H1 (cell line): Measurements from ENCODE around the gene MPRIP. TPM values are rescaled to one million over a fixed set of nuclear protein-coding genes. Genes with fewer than 3 reads are reported as not detected.

ENCODE experiments used
- CTCF ChIA-PET: fragments of 300-600 bp; sonication (Branson Sonifier 250); formaldehyde crosslinking; loops from one replicate; lab custom pipeline; 2021; ENCODE audit not compliant: partially characterized antibody; lab: Charles Lee
- POLR2A ChIA-PET: fragments of 300-600 bp; sonication (Branson Sonifier 250); formaldehyde crosslinking; loops from one replicate; lab custom pipeline; 2021; ENCODE audit warnings: inconsistent platforms; ENCODE audit not compliant: partially characterized antibody; lab: Charles Lee
- DNase-seq, 2 experiments: peaks; one replicate each; pipeline versions ENCODE4 v3.0.0 to v3.0.0-alpha.2; 2010 to 2022; ENCODE audit warnings: low spot score in 2 of 2, low read depth in 1 of 2, mixed read lengths in 1 of 2
- FAIRE-seq: peaks from 2 replicates; lab custom pipeline; 2011; peaks lifted over from hg19 to GRCh38; lab: Jason Lieb, UNC
- H2AFZ ChIP-seq: 2 replicates; pipeline ENCODE4 v1.8.1; 2012; ENCODE audit warnings: low read length, inconsistent platforms
- H2AK5ac ChIP-seq: 2 replicates; pipeline ENCODE4 v1.6.1; 2013; ENCODE audit warnings: low read depth, low read length
- H2BK120ac ChIP-seq: replicated peaks from 2 replicates; pipeline ENCODE3; 2013; ENCODE audit warnings: low read depth, low read length, inconsistent platforms
- H2BK12ac ChIP-seq: 2 replicates; pipeline ENCODE4 v1.6.1; 2013; ENCODE audit warnings: low read depth, low read length
- H2BK15ac ChIP-seq: 2 replicates; pipeline ENCODE4 v1.6.1; 2013; ENCODE audit warnings: low read length
- H2BK20ac ChIP-seq: 2 replicates; pipeline ENCODE4 v1.6.1; 2013; ENCODE audit warnings: low read length
- H2BK5ac ChIP-seq: 2 replicates; pipeline ENCODE4 v1.6.1; 2013; ENCODE audit warnings: low read depth, low read length
- H3K14ac ChIP-seq: 2 replicates; pipeline ENCODE4 v1.6.1; 2013; ENCODE audit warnings: inconsistent platforms; ENCODE audit not compliant: insufficient read length
- H3K18ac ChIP-seq: 2 replicates; pipeline ENCODE4 v1.6.1; 2013; ENCODE audit warnings: low read length; ENCODE audit errors: extremely low read depth
- H3K23ac ChIP-seq: 2 replicates; pipeline ENCODE4 v1.6.1; 2013; ENCODE audit warnings: inconsistent platforms; ENCODE audit not compliant: insufficient read length
- H3K23me2 ChIP-seq: 2 replicates; pipeline ENCODE4 v1.6.1; 2013; ENCODE audit warnings: low read depth, low read length
- H3K27ac ChIP-seq: 2 replicates; pipeline ENCODE4 v1.6.1; 2011; ENCODE audit warnings: low read depth, low read length, inconsistent platforms
- H3K27me3 ChIP-seq, 4 experiments: replicated peaks in 1 of 4; 1 replicate in 1 of 4; 2 replicates in 3 of 4; pipeline versions ENCODE4 v1.6.1 to v1.8.1; 2011 to 2013; ENCODE audit warnings: low read length in 3 of 4, mild to moderate bottlenecking in 3 of 4, inconsistent platforms in 2 of 4, mixed read lengths in 2 of 4, moderate library complexity in 1 of 4; ENCODE audit not compliant: control insufficient read depth in 3 of 4, insufficient read depth in 3 of 4; ENCODE audit errors: extremely low read depth in 1 of 4
- H3K36me3 ChIP-seq, 4 experiments: 2 replicates each; pipeline versions ENCODE4 v1.6.1 to v1.8.1; 2011 to 2013; ENCODE audit warnings: mild to moderate bottlenecking in 4 of 4, low read length in 3 of 4, moderate library complexity in 2 of 4, control low read depth in 1 of 4, inconsistent platforms in 1 of 4; ENCODE audit not compliant: insufficient read depth in 4 of 4, control insufficient read depth in 2 of 4
- H3K4ac ChIP-seq: replicated peaks from 2 replicates; pipeline ENCODE3; 2013; ENCODE audit warnings: low read length, low read depth, mixed read lengths, inconsistent platforms; ENCODE audit not compliant: insufficient read length
- H3K4me1 ChIP-seq, 4 experiments: replicated peaks in 1 of 4; 1 replicate in 1 of 4; 2 replicates in 3 of 4; pipeline versions ENCODE4 v1.6.1 to v1.8.1; 2011 to 2013; ENCODE audit warnings: low read length in 3 of 4, inconsistent platforms in 2 of 4, mixed read lengths in 1 of 4; ENCODE audit not compliant: insufficient read depth in 4 of 4, control insufficient read depth in 3 of 4
- H3K4me2 ChIP-seq, 2 experiments: 2 replicates each; pipeline versions ENCODE4 v1.6.1 to v1.8.1; 2011 to 2013; ENCODE audit warnings: low read depth in 2 of 2, low read length in 2 of 2, control low read depth in 1 of 2, inconsistent platforms in 1 of 2, mild to moderate bottlenecking in 1 of 2; ENCODE audit not compliant: insufficient read depth in 1 of 2
- H3K4me3 ChIP-seq, 4 experiments: fragments of 200-600, 300-600 bp in 1 of 4; sonication (generic), shearing (Covaris generic), sonication (Bioruptor Twin) in 1 of 4; 2 replicates each; pipeline versions ENCODE4 v1.5.1 to v1.8.1; 2011 to 2016; ENCODE audit warnings: low read length in 4 of 4, low read depth in 3 of 4, control low read depth in 2 of 4, inconsistent platforms in 2 of 4, mild to moderate bottlenecking in 2 of 4, mixed read lengths in 1 of 4, moderate library complexity in 1 of 4; ENCODE audit not compliant: insufficient read depth in 2 of 4; ENCODE audit errors: extremely low read depth in 1 of 4
- H3K56ac ChIP-seq: replicated peaks from 2 replicates; pipeline ENCODE3; 2013; ENCODE audit warnings: low read depth, mild to moderate bottlenecking, mixed read lengths, low read length, inconsistent platforms; ENCODE audit not compliant: insufficient read length
- H3K79me1 ChIP-seq: 2 replicates; pipeline ENCODE4 v1.6.1; 2013; ENCODE audit warnings: low read depth, low read length, control low read depth
- H3K79me2 ChIP-seq, 2 experiments: 2 replicates each; pipeline versions ENCODE4 v1.6.1 to v1.8.1; 2012 to 2013; ENCODE audit warnings: low read length in 2 of 2, mild to moderate bottlenecking in 2 of 2, inconsistent platforms in 1 of 2; ENCODE audit not compliant: insufficient read depth in 2 of 2, control insufficient read depth in 1 of 2
- H3K9ac ChIP-seq, 4 experiments: replicated peaks in 1 of 4; 1 replicate in 1 of 4; 2 replicates in 3 of 4; pipeline versions ENCODE4 v1.6.1 to v1.8.1; 2011 to 2013; ENCODE audit warnings: low read depth in 3 of 4, low read length in 3 of 4, control low read depth in 2 of 4, mild to moderate bottlenecking in 2 of 4, moderate library complexity in 2 of 4, inconsistent platforms in 1 of 4; ENCODE audit errors: extremely low read depth in 1 of 4
- H3K9me3 ChIP-seq, 2 experiments: 2 replicates each; pipeline versions ENCODE4 v1.6.1 to v1.8.1; 2012 to 2013; ENCODE audit warnings: mild to moderate bottlenecking in 2 of 2, moderate library complexity in 2 of 2, control low read depth in 1 of 2, inconsistent platforms in 1 of 2, low read depth in 1 of 2, low read length in 1 of 2, mixed read lengths in 1 of 2; ENCODE audit not compliant: insufficient read depth in 2 of 2
- H4K20me1 ChIP-seq, 2 experiments: replicated peaks in 1 of 2; 2 replicates each; pipeline versions ENCODE3 to v1.8.1; 2011 to 2013; ENCODE audit warnings: inconsistent platforms in 2 of 2, low read length in 2 of 2, mild to moderate bottlenecking in 1 of 2; ENCODE audit not compliant: insufficient read depth in 2 of 2, control insufficient read depth in 1 of 2
- H4K5ac ChIP-seq: 2 replicates; pipeline ENCODE4 v1.6.1; 2013; ENCODE audit warnings: low read length, low read depth, mixed read lengths, inconsistent platforms; ENCODE audit not compliant: insufficient read length
- H4K8ac ChIP-seq: 2 replicates; pipeline ENCODE4 v1.8.0; 2013; ENCODE audit warnings: mild to moderate bottlenecking, moderate library complexity, low read length, inconsistent platforms; ENCODE audit not compliant: insufficient read depth; ENCODE audit errors: extremely low read depth
- H4K91ac ChIP-seq: replicated peaks from 2 replicates; pipeline ENCODE3; 2013; ENCODE audit warnings: low read length, mixed read lengths, inconsistent platforms; ENCODE audit not compliant: insufficient read length
- EGR1 ChIP-seq: IDR thresholded peaks from 2 replicates; pipeline ENCODE4 v1.6.1; 2011; ENCODE audit warnings: low read depth, low read length, borderline replicate concordance
- WGBS, 2 experiments: shearing (Covaris generic) in 1 of 2; methylation state at CpG; one replicate each; pipeline versions ENCODE4 v1.1.6 to v1.1.7; 2013 to 2015; ENCODE audit warnings: low lambda C conversion rate in 2 of 2, mixed read lengths in 2 of 2, inconsistent platforms in 1 of 2, low coverage in 1 of 2, missing lambda C conversion rate in 1 of 2; ENCODE audit not compliant: insufficient replicate concordance in 2 of 2, insufficient coverage in 1 of 2, insufficient read length in 1 of 2; ENCODE audit errors: extremely low coverage in 1 of 2, missing lambda C conversion rate in 1 of 2; 5-methylcytosine and 5-hydroxymethylcytosine counted together
- polyA plus RNA-seq, 7 experiments: library from polyadenylated mRNA; depleted of rRNA in 3 of 7; stranded (reverse) in 5 of 7; unstranded in 2 of 7; fragments of >200 nt in 5 of 7; fragments of 200-250 nt in 2 of 7; gene quantifications; 1 replicate in 5 of 7; 2 replicates in 1 of 7; 4 replicates in 1 of 7; pipeline versions ENCODE4 v1.2.1 to v1.2.3, GENCODE V29; 2011 to 2013; ENCODE audit warnings: missing spikeins in 2 of 7, mixed read lengths in 2 of 7
- total RNA-seq: library from RNA; stranded (reverse); fragmentation: NEBNext Ultra II Directional; extraction: Animal tissue kit (Norgen Biotek cat#: 25700); gene quantifications from 2 replicates; pipeline ENCODE4 v1.2.1, GENCODE V29; 2021

Gene MPRIP
- total and polyA plus RNA-seq, 2 of the 8 experiments (the other 6 are each of a cell fraction or from before 2014, with no cell fraction given), result 48.6 to 146 TPM

- Histone ChIP-seq H3K14ac (no peak overlapping the region), H2BK12ac (no peak overlapping the region), H2BK5ac (no peak overlapping the region; the same call in 1 of the 2 replicates), H3K4me1 (peaks cover 0 to 8% (median 4%) of the 10 kb centered on the region in 4 experiments; a peak in 4 of 7 replicates), H3K23me2 (no peaks in the 10 kb centered on the region), H3K56ac (no peak overlapping the region), H3K4me3 (no peak overlapping the region), H3K27me3 (no peaks in the 10 kb centered on the region), H3K79me2 (peaks cover 0 to 9% of the 10 kb centered on the region in 2 experiments; a peak in 1 of 4 replicates), H3K4ac (no peak overlapping the region), H3K79me1 (peaks cover 19% of the 10 kb centered on the region), H4K20me1 (peaks cover 0 to 6% of the 10 kb centered on the region in 2 experiments), H2AK5ac (no peak overlapping the region), H3K23ac (no peak overlapping the region), H2BK15ac (no peak overlapping the region), H2BK20ac (no peak overlapping the region), H4K91ac (no peak overlapping the region), H3K9me3 (no peaks in the 10 kb centered on the region), H3K18ac (no peak overlapping the region), H3K4me2 (no peak overlapping the region), H2AFZ (no peak overlapping the region), H3K9ac (no peak overlapping the region; a peak in 1 of 7 replicates), H4K8ac (no peak overlapping the region), H3K36me3 (no peaks in the 10 kb centered on the region), H2BK120ac (no peak overlapping the region), H4K5ac (no peak overlapping the region), H3K27ac (no peak overlapping the region)
- TF ChIP-seq EGR1, result no peak
- ChIA-PET CTCF (interaction anchor here (0.8 to 3.9 kb wide), 13 partner anchors 9 to 80 kb away, joined by 3 to 23 read pairs (median 5); no protein-coding TSS in a partner anchor), POLR2A (interaction anchor here (1.4 kb wide), 1 partner anchor 9 kb away, joined by 3 read pairs; no protein-coding TSS in a partner anchor)
- DNase-seq (no peak), FAIRE-seq (no peak)
- WGBS, 2 experiments, result 92% methylated on average over 7 of the region's 7 CpGs; no CpG with 5 or more reads in 1 of the 2 experiments
Observed at GRCh38 chr17:17107891-17108431, 65.7 kb downstream of the MPRIP start.
